ENCODE results near the gene EEF2KMT. TPM values are rescaled to one million over a fixed set of nuclear protein-coding genes. Genes with fewer than 3 reads are reported as not detected.

EEF2KMT gene
- total RNA-seq, 1 experiment from 2014 or later, result 24.4 TPM

GRCh38 chr16:5065326-5065725, 32.3 kb downstream of the EEF2KMT start:
- TF ChIP-seq TCF7L2 (IDR thresholded peaks at IDR 0.05; ENCODE audit: low read depth, low read length), result no peak
- ChIA-PET CTCF (no interaction called here), POLR2A (interaction anchor here (0.6 kb wide), 1 partner anchor 331 kb away, joined by 3 read pairs; the partner anchor contains the start of genes ANKS3 and DNAAF8)
- no TSS peak for BruUV-seq (replicated peaks)
- H3K4me3 ChIP-seq (ENCODE audit: low read depth in 2 of 2, low read length in 2 of 2), result no peak overlapping the region
- H3K4me1 ChIP-seq (ENCODE audit: control insufficient read depth, insufficient read depth, low read length), result no peaks in the 10 kb centered on the region
- in situ Hi-C loops (cut with HindIII; ENCODE audit: low pct_unique_long_range_greater_than_20kb, low sequenced_read_pairs), result no loop called here
- no peak for DNase-seq (ENCODE audit: low read depth, low spot score)
- H3K27ac ChIP-seq (ENCODE audit: low read length), result no peak overlapping the region
- intact Hi-C loops (cut with micrococcal nuclease; ENCODE audit: unreplicated experiment), result no loop called here
- peak; percentile 30; the same call in 1 of the 2 replicates for ATAC-seq
- H3K9me3 ChIP-seq (ENCODE audit: control insufficient read depth, insufficient read depth, low read depth, low read length), result no peaks in the 10 kb centered on the region
- H3K27me3 ChIP-seq (ENCODE audit: control insufficient read depth, insufficient read depth, low read length), result no peaks in the 10 kb centered on the region; the same call in 1 of the 2 replicates
- no peaks in the 10 kb centered on the region for H3K36me3 ChIP-seq (ENCODE audit: control insufficient read depth, insufficient read depth, low read length)

GRCh38 chr16:5064915-5065314, 32.7 kb downstream of the EEF2KMT start:
- Histone ChIP-seq H3K4me3 (ENCODE audit: low read depth in 2 of 2, low read length in 2 of 2) (no peak overlapping the region), H3K9me3 (ENCODE audit: control insufficient read depth, insufficient read depth, low read depth, low read length) (no peaks in the 10 kb centered on the region), H3K4me1 (ENCODE audit: control insufficient read depth, insufficient read depth, low read length) (no peaks in the 10 kb centered on the region), H3K27ac (ENCODE audit: low read length) (no peak overlapping the region), H3K27me3 (ENCODE audit: control insufficient read depth, insufficient read depth, low read length) (no peaks in the 10 kb centered on the region; the same call in 1 of the 2 replicates), H3K36me3 (ENCODE audit: control insufficient read depth, insufficient read depth, low read length) (no peaks in the 10 kb centered on the region)
- CTCF ChIA-PET, result no interaction called here
- intact Hi-C loops (cut with micrococcal nuclease; ENCODE audit: unreplicated experiment), result no loop called here
- no peak for ATAC-seq
- TF ChIP-seq, protein P1, sequence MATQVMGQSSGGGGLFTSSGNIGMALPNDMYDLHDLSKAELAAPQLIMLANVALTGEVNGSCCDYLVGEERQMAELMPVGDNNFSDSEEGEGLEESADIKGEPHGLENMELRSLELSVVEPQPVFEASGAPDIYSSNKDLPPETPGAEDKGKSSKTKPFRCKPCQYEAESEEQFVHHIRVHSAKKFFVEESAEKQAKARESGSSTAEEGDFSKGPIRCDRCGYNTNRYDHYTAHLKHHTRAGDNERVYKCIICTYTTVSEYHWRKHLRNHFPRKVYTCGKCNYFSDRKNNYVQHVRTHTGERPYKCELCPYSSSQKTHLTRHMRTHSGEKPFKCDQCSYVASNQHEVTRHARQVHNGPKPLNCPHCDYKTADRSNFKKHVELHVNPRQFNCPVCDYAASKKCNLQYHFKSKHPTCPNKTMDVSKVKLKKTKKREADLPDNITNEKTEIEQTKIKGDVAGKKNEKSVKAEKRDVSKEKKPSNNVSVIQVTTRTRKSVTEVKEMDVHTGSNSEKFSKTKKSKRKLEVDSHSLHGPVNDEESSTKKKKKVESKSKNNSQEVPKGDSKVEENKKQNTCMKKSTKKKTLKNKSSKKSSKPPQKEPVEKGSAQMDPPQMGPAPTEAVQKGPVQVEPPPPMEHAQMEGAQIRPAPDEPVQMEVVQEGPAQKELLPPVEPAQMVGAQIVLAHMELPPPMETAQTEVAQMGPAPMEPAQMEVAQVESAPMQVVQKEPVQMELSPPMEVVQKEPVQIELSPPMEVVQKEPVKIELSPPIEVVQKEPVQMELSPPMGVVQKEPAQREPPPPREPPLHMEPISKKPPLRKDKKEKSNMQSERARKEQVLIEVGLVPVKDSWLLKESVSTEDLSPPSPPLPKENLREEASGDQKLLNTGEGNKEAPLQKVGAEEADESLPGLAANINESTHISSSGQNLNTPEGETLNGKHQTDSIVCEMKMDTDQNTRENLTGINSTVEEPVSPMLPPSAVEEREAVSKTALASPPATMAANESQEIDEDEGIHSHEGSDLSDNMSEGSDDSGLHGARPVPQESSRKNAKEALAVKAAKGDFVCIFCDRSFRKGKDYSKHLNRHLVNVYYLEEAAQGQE (IDR thresholded peaks at IDR 0.05; ENCODE audit: insufficient read depth in 1 of 2, low read depth in 2 of 2, low read length in 1 of 2), result no peak
- no TSS peak for BruUV-seq (replicated peaks)
- no peak for DNase-seq (ENCODE audit: low read depth, low spot score)
- in situ Hi-C loops (cut with HindIII; ENCODE audit: low pct_unique_long_range_greater_than_20kb, low sequenced_read_pairs), result no loop called here
- POLR2A ChIA-PET, result interaction anchor here (0.6 kb wide), 1 partner anchor 331 kb away, joined by 3 read pairs; the partner anchor contains the start of genes ANKS3 and DNAAF8

DNA sequence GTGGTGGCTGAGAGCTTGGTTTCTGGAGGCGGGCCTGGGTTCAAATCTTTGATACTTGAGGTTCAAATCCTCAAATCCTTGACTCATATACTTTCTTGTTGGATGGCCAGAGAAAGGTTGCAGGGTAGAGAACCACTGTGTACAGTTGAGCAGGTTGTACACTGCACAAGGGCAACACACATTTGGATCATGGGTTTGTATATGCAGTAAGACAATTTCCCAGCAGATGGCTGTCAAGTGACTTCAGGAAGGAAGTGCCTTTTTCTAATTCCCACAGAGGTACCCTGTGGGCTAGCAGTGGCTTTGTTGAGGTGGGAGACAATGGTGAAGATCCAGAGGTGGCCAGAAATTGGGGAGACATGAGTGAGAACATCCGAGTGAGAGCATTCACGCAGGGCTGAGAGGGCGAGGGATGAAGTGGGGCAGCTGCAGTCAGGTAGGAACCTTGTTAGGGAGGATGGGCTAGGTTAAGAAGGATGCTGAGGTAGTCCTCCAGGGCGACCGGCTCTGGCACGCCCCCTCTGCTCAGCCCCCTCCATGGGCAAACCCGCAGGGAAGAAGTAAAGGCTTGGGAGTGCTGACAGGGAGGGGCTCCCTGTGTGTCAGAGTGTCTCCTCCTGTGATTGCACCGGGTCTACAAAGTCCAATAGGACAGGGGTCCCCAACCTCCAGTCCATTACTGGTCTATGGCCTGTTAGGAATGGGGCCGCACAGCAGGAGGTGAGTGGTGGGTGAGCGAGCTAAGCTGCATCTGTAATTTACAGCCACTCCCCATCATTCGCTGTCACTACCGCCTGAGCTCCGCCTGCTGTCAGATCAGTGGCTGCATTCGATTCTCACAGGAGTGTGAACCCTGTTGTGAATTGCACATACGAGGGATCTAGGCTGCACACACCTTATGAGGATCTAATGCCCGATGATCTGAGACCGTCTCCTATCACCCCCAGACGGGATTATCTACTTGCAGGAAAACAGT, 34.5 kb downstream of the EEF2KMT start:
- Histone ChIP-seq H3K36me3 (ENCODE audit: control insufficient read depth, insufficient read depth, low read length) (no peaks in the 10 kb centered on the region), H3K4me1 (ENCODE audit: control insufficient read depth, insufficient read depth, low read length) (no peaks in the 10 kb centered on the region), H3K27me3 (ENCODE audit: control insufficient read depth, insufficient read depth, low read length) (no peaks in the 10 kb centered on the region; the same call in 1 of the 2 replicates), H3K9me3 (ENCODE audit: control insufficient read depth, insufficient read depth, low read depth, low read length) (no peaks in the 10 kb centered on the region), H3K27ac (ENCODE audit: low read length) (no peak overlapping the region), H3K4me3 (ENCODE audit: low read depth in 2 of 2, low read length in 2 of 2) (no peak overlapping the region)
- BruUV-seq (replicated peaks), result no TSS peak
- ChIA-PET POLR2A (no interaction called here), CTCF (interaction anchor here (0.6 kb wide), 1 partner anchor 18 kb away, joined by 6 read pairs; no protein-coding TSS in a partner anchor)
- DNase-seq (ENCODE audit: low read depth, low spot score), result no peak
- peak; percentile 67 for ATAC-seq
- TF ChIP-seq, protein P1 (IDR thresholded peaks at IDR 0.05; ENCODE audit: insufficient read depth in 1 of 2, low read depth in 2 of 2, low read length in 1 of 2), result no peak
- TF ChIP-seq CTCF (IDR thresholded peaks at IDR 0.05), result no peak
- TF ChIP-seq POLR2AphosphoS5 (IDR thresholded peaks at IDR 0.05; ENCODE audit: low read depth, low read length), result no peak
- no peak for TF ChIP-seq SIN3A (IDR thresholded peaks at IDR 0.05; ENCODE audit: borderline replicate concordance, insufficient read depth, low read depth, low read length)
- no peak for TF ChIP-seq TCF7L2 (IDR thresholded peaks at IDR 0.05; ENCODE audit: low read depth, low read length)
- intact Hi-C loops (cut with micrococcal nuclease; ENCODE audit: unreplicated experiment), result no loop called here
- in situ Hi-C loops (cut with HindIII; ENCODE audit: low pct_unique_long_range_greater_than_20kb, low sequenced_read_pairs), result no loop called here

Data from Panc1 (cell line).